HepG2 (cell line): ENCODE data around the gene CCDC73. TPM values are rescaled to one million over a fixed set of nuclear protein-coding genes. Genes with fewer than 3 reads are reported as not detected.
A peak's percentile ranks its signal among the peaks of the same experiment; 100 is the strongest.

Source experiments
- ATAC-seq: fragments of 200-7000 bp; cut with Tn5 transposase; 3 replicates; pipeline ENCODE4 v1.9.1; 2020; ENCODE audit warnings: mild to moderate bottlenecking, moderate library complexity
- BruUV-seq: library from RNA; stranded (reverse); fragments of 400-500 nt; replicated peaks from 2 replicates; lab custom pipeline; 2021; lab: Mats Ljungman, UMichigan
- CTCF ChIA-PET: fragments of 300-600 bp; formaldehyde crosslinking; extraction: SDS; loops from one replicate; lab custom pipeline; 2021; ENCODE audit warnings: low total read pairs, inconsistent platforms, low intra/inter-chr PET ratio; lab: Yijun Ruan, JAX
- POLR2A ChIA-PET: fragments of 350-600 bp; sonication (Branson Sonifier 250); formaldehyde crosslinking; loops from one replicate; lab custom pipeline; 2020; ENCODE audit warnings: antibody characterized with exemption, inconsistent platforms; lab: Yijun Ruan, JAX
- DNase-seq: peaks from one replicate; pipeline ENCODE4 v3.0.0-alpha.2; 2015; ENCODE audit warnings: low spot score
- FAIRE-seq: peaks from 3 replicates; lab custom pipeline; 2011; peaks lifted over from hg19 to GRCh38; lab: Jason Lieb, UNC
- H2AFZ ChIP-seq: one replicate; pipeline ENCODE4 v1.6.1; 2011; ENCODE audit warnings: low read length, inconsistent platforms
- H3K27ac ChIP-seq: fragments of 300-600 bp; 3 replicates; pipeline ENCODE4 v1.8.0; 2011; ENCODE audit warnings: mixed run types, mild to moderate bottlenecking, mixed read lengths, low read length, inconsistent platforms; ENCODE audit not compliant: insufficient read depth; ENCODE audit errors: extremely low read length
- H3K27me3 ChIP-seq, 2 experiments: fragments of 200-600 bp in 1 of 2; 2 replicates in 1 of 2; 3 replicates in 1 of 2; pipeline versions ENCODE4 v1.6.0 to v1.8.0; 2011; ENCODE audit warnings: low read length in 2 of 2, mild to moderate bottlenecking in 2 of 2, moderate library complexity in 2 of 2, inconsistent platforms in 1 of 2; ENCODE audit not compliant: insufficient read depth in 2 of 2, control insufficient read depth in 1 of 2
- H3K36me3 ChIP-seq, 2 experiments: fragments of 200-600 bp in 1 of 2; replicated peaks in 1 of 2; 2 replicates in 1 of 2; 3 replicates in 1 of 2; pipeline versions ENCODE4 v1.5.1 to v1.8.0; 2011; ENCODE audit warnings: low read length in 2 of 2, inconsistent platforms in 1 of 2; ENCODE audit not compliant: insufficient read depth in 2 of 2, control insufficient read depth in 1 of 2
- H3K4me1 ChIP-seq: 2 replicates; pipeline ENCODE4 v1.5.1; 2012; ENCODE audit warnings: low read length, inconsistent platforms; ENCODE audit not compliant: insufficient read depth
- H3K4me2 ChIP-seq: 2 replicates; pipeline ENCODE4 v1.6.0; 2011; ENCODE audit warnings: low read depth, low read length, inconsistent platforms
- H3K4me3 ChIP-seq, 3 experiments: fragments of 200-600 bp in 1 of 3; sonication (generic), shearing (Covaris generic) in 1 of 3; replicated peaks in 1 of 3; 2 replicates each; pipeline ENCODE4 v1.5.1; 2011 to 2016; ENCODE audit warnings: low read length in 3 of 3, inconsistent platforms in 2 of 3, low read depth in 2 of 3, mild to moderate bottlenecking in 2 of 3, control low read depth in 1 of 3, mixed read lengths in 1 of 3; ENCODE audit not compliant: insufficient read depth in 1 of 3
- H3K79me2 ChIP-seq: one replicate; pipeline ENCODE4 v1.6.1; 2011; ENCODE audit warnings: low read length, inconsistent platforms; ENCODE audit not compliant: insufficient read depth
- H3K9ac ChIP-seq: 2 replicates; pipeline ENCODE4 v1.6.0; 2011; ENCODE audit warnings: mild to moderate bottlenecking, low read depth, low read length, inconsistent platforms; ENCODE audit not compliant: insufficient read depth
- H3K9me3 ChIP-seq: 2 replicates; pipeline ENCODE4 v1.5.1; 2012; ENCODE audit warnings: mild to moderate bottlenecking, low read length
- H4K20me1 ChIP-seq: 2 replicates; pipeline ENCODE4 v1.6.0; 2011; ENCODE audit warnings: inconsistent platforms, mild to moderate bottlenecking, low read length, moderate library complexity; ENCODE audit not compliant: insufficient read depth
- MTF1 ChIP-seq: sonication (generic); formaldehyde crosslinking; IDR thresholded peaks from 2 replicates; pipeline ENCODE4 v1.5.0; 2020; ENCODE audit warnings: missing genetic modification reagents
- RBFOX2 ChIP-seq: fragments of 200-400 bp; formaldehyde crosslinking; IDR thresholded peaks from 2 replicates; pipeline ENCODE4 v1.6.1; 2017; ENCODE audit warnings: low read depth, mild to moderate bottlenecking, low read length
- ZNF33B ChIP-seq: sonication (generic); formaldehyde crosslinking; IDR thresholded peaks from 2 replicates; pipeline ENCODE4 v1.5.1; 2020; ENCODE audit warnings: mild to moderate bottlenecking, missing genetic modification reagents
- ZNF781 ChIP-seq: sonication (generic); formaldehyde crosslinking; IDR thresholded peaks from 2 replicates; pipeline ENCODE4 v1.5.1; 2020; ENCODE audit warnings: borderline replicate concordance, mild to moderate bottlenecking, missing genetic modification reagents; ENCODE audit errors: not compliant biosample characterization
- ZSCAN20 ChIP-seq: sonication (generic); formaldehyde crosslinking; IDR thresholded peaks from 2 replicates; pipeline ENCODE4 v1.4.0; 2020; ENCODE audit warnings: missing genetic modification reagents, mild to moderate bottlenecking, borderline replicate concordance
- WGBS: methylation state at CpG from one replicate; pipeline ENCODE4 v1.1.6; 2017; ENCODE audit warnings: low lambda C conversion rate; 5-methylcytosine and 5-hydroxymethylcytosine counted together
- in situ Hi-C: cut with HindIII; loops from 2 replicates; pipeline ENCODE4 v1.10.0; 2017; ENCODE audit warnings: low pct_unique_long_range_greater_than_20kb; ENCODE audit not compliant: extremely low pct_ligation_motif_present
- intact Hi-C: fragments of 100-400 bp; cut with micrococcal nuclease; formaldehyde crosslinking; loops from one replicate; pipeline ENCODE4 v1.10.0; 2022; ENCODE audit not compliant: unreplicated experiment
- polyA plus RNA-seq, 8 experiments: library from polyadenylated mRNA; depleted of rRNA in 3 of 8; stranded (reverse) in 7 of 8; unstranded in 1 of 8; fragments of >200 nt; fragmentation: Illumina TruSeq in 4 of 8; extraction: Trizol in 4 of 8; gene quantifications; 2 replicates each; pipeline versions ENCODE4 v1.2.1 to v1.2.3, GENCODE V29; 2011 to 2016; ENCODE audit warnings: low read depth in 4 of 8, missing spikeins in 1 of 8, mixed read lengths in 1 of 8; ENCODE audit not compliant: insufficient read depth in 1 of 8
- total RNA-seq, 5 experiments: library from RNA; depleted of rRNA; stranded (reverse); fragments of >200 nt; fragmentation: Illumina TruSeq; extraction: Trizol; gene quantifications; 2 replicates each; pipeline ENCODE4 v1.2.3, GENCODE V29; 2016; ENCODE audit warnings: low read depth in 1 of 5
- TF ChIP-seq, protein P1 (sequence below): sonication (generic); formaldehyde crosslinking; IDR thresholded peaks from 2 replicates; pipeline ENCODE4 v1.5.0; 2020; ENCODE audit warnings: mild to moderate bottlenecking, missing genetic modification reagents, borderline replicate concordance
- TF ChIP-seq, protein P2 (sequence below): sonication (generic); formaldehyde crosslinking; IDR thresholded peaks from 2 replicates; pipeline ENCODE4 v1.8.0; 2022; ENCODE audit warnings: missing genetic modification reagents, low read depth, mild to moderate bottlenecking, borderline replicate concordance
- TF ChIP-seq, protein P3 (sequence below): sonication (generic); formaldehyde crosslinking; conservative IDR thresholded peaks from 2 replicates; pipeline ENCODE4 v1.8.0; 2022; ENCODE audit warnings: low read depth, missing genetic modification reagents
- TF ChIP-seq, protein P4 (sequence below): fragments of 450-650 bp; IDR thresholded peaks from 2 replicates; pipeline ENCODE4 v1.6.1; 2017; ENCODE audit warnings: mild to moderate bottlenecking

Gene CCDC73
- total and polyA plus RNA-seq, 2 of the 13 experiments (the other 11 are each of a cell fraction or from before 2014, with no cell fraction given), result 0.01 to 0.11 TPM

DNA sequence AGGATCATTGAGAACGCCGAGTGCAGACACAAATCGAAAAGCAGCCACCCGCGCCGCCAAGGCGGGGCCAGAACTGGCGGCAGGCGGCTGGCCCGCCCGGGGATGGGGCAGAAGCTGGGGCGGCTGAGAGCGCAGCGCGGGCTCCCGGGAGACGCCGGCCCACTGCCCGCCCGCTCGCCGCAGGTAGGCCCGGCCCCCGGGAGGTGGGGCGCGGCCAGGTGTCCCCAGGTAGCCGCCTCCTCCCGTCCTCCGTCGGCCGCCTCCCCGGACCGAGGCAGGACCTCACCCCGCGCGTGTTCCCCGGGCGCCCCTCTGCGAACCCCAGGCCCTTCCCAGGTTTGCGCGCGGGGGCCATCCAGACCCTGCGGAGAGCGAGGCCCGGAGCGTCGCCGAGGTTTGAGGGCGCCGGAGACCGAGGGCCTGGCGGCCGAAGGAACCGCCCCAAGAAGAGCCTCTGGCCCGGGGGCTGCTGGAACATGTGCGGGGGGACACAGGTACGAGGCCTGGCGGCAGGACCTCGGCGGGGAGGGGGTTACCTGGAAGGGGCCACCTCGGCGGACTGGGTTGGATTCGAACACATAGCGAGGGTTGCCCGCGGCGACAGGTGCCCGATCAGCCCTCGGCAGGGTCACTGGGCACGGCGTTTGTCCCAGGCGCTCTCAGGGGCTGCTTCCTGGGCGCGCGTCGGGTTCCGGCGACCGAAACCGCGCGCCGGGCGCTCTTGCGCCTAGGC lies 35.4 kb upstream of the CCDC73 start, which contains the start of gene PRRG4:
Gene PRRG4 (plus strand): TSS at position 248 of the 733 bp plus-strand sequence. CDS start 603 bp downstream, outside the sequence.
- Histone ChIP-seq H4K20me1 (no peaks in the 10 kb centered on the region), H3K4me2 (peak within 1 kb of the TSS; percentile 86), H2AFZ (peak within 1 kb of the TSS; percentile 37), H3K79me2 (no peaks in the 10 kb centered on the region), H3K27me3 (peaks cover 0 to 5% of the 10 kb centered on the region in 2 experiments; a peak in 1 of 5 replicates), H3K4me1 (peaks cover 10% of the 10 kb centered on the region), H3K36me3 (no peaks in the 10 kb centered on the region), H3K9me3 (no peaks in the 10 kb centered on the region), H3K27ac (no peak within 1 kb of the TSS), H3K9ac (peak within 1 kb of the TSS; percentile 55), H3K4me3 (peak within 1 kb of the TSS; percentile 51 to 80 (median 64))
- no TSS peak for BruUV-seq
- ChIA-PET CTCF (no interaction called here), POLR2A (no interaction called here)
- ATAC-seq (peak; percentile 89), DNase-seq (no peak), FAIRE-seq (no peak)
- intact Hi-C loops, result no loop called here
- in situ Hi-C loops, result no loop called here
- WGBS, result 5% methylated on average over 13 of the region's 85 CpGs
- TF ChIP-seq, protein P1, sequence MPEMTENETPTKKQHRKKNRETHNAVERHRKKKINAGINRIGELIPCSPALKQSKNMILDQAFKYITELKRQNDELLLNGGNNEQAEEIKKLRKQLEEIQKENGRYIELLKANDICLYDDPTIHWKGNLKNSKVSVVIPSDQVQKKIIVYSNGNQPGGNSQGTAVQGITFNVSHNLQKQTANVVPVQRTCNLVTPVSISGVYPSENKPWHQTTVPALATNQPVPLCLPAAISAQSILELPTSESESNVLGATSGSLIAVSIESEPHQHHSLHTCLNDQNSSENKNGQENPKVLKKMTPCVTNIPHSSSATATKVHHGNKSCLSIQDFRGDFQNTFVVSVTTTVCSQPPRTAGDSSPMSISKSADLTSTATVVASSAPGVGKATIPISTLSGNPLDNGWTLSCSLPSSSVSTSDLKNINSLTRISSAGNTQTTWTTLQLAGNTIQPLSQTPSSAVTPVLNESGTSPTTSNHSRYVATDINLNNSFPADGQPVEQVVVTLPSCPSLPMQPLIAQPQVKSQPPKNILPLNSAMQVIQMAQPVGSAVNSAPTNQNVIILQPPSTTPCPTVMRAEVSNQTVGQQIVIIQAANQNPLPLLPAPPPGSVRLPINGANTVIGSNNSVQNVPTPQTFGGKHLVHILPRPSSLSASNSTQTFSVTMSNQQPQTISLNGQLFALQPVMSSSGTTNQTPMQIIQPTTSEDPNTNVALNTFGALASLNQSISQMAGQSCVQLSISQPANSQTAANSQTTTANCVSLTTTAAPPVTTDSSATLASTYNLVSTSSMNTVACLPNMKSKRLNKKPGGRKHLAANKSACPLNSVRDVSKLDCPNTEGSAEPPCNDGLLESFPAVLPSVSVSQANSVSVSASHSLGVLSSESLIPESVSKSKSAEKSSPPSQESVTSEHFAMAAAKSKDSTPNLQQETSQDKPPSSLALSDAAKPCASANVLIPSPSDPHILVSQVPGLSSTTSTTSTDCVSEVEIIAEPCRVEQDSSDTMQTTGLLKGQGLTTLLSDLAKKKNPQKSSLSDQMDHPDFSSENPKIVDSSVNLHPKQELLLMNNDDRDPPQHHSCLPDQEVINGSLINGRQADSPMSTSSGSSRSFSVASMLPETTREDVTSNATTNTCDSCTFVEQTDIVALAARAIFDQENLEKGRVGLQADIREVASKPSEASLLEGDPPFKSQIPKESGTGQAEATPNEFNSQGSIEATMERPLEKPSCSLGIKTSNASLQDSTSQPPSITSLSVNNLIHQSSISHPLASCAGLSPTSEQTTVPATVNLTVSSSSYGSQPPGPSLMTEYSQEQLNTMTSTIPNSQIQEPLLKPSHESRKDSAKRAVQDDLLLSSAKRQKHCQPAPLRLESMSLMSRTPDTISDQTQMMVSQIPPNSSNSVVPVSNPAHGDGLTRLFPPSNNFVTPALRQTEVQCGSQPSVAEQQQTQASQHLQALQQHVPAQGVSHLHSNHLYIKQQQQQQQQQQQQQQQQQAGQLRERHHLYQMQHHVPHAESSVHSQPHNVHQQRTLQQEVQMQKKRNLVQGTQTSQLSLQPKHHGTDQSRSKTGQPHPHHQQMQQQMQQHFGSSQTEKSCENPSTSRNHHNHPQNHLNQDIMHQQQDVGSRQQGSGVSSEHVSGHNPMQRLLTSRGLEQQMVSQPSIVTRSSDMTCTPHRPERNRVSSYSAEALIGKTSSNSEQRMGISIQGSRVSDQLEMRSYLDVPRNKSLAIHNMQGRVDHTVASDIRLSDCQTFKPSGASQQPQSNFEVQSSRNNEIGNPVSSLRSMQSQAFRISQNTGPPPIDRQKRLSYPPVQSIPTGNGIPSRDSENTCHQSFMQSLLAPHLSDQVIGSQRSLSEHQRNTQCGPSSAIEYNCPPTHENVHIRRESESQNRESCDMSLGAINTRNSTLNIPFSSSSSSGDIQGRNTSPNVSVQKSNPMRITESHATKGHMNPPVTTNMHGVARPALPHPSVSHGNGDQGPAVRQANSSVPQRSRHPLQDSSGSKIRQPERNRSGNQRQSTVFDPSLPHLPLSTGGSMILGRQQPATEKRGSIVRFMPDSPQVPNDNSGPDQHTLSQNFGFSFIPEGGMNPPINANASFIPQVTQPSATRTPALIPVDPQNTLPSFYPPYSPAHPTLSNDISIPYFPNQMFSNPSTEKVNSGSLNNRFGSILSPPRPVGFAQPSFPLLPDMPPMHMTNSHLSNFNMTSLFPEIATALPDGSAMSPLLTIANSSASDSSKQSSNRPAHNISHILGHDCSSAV (CRISPR knock-in tag), result no peak
- no peak for TF ChIP-seq MTF1 (CRISPR knock-in tag)
- no peak for TF ChIP-seq ZNF33B (CRISPR knock-in tag)
- TF ChIP-seq, protein P2, sequence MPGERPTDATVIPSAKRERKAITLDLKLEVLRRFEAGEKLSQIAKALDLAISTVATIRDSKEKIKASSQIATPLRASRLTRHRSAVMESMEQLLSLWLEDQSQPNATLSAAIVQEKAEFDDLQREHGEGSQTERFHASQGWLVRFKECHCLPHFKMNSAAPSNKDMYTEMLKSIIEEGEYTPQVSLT, result no peak
- TF ChIP-seq ZNF781 (CRISPR knock-in tag), result no peak
- peak; percentile 74 for TF ChIP-seq RBFOX2
- TF ChIP-seq, protein P3, sequence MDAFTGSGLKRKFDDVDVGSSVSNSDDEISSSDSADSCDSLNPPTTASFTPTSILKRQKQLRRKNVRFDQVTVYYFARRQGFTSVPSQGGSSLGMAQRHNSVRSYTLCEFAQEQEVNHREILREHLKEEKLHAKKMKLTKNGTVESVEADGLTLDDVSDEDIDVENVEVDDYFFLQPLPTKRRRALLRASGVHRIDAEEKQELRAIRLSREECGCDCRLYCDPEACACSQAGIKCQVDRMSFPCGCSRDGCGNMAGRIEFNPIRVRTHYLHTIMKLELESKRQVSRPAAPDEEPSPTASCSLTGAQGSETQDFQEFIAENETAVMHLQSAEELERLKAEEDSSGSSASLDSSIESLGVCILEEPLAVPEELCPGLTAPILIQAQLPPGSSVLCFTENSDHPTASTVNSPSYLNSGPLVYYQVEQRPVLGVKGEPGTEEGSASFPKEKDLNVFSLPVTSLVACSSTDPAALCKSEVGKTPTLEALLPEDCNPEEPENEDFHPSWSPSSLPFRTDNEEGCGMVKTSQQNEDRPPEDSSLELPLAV, result no peak
- TF ChIP-seq ZSCAN20 (CRISPR knock-in tag), result no peak
- TF ChIP-seq, protein P4, sequence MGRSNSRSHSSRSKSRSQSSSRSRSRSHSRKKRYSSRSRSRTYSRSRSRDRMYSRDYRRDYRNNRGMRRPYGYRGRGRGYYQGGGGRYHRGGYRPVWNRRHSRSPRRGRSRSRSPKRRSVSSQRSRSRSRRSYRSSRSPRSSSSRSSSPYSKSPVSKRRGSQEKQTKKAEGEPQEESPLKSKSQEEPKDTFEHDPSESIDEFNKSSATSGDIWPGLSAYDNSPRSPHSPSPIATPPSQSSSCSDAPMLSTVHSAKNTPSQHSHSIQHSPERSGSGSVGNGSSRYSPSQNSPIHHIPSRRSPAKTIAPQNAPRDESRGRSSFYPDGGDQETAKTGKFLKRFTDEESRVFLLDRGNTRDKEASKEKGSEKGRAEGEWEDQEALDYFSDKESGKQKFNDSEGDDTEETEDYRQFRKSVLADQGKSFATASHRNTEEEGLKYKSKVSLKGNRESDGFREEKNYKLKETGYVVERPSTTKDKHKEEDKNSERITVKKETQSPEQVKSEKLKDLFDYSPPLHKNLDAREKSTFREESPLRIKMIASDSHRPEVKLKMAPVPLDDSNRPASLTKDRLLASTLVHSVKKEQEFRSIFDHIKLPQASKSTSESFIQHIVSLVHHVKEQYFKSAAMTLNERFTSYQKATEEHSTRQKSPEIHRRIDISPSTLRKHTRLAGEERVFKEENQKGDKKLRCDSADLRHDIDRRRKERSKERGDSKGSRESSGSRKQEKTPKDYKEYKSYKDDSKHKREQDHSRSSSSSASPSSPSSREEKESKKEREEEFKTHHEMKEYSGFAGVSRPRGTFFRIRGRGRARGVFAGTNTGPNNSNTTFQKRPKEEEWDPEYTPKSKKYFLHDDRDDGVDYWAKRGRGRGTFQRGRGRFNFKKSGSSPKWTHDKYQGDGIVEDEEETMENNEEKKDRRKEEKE, result no peak
